ENCODE data around the gene ARHGAP26. TPM values are rescaled to one million over a fixed set of nuclear protein-coding genes. Genes with fewer than 3 reads are reported as not detected.

The ARHGAP26 gene
- polyA plus RNA-seq, 1 donor from 2014 or later = 0.83 TPM

GRCh38 chr5:143146161-143146560, 376.0 kb downstream of the ARHGAP26 start:
- Histone ChIP-seq H3K27me3 (ENCODE audit: insufficient read depth, low read depth, low read length) (no peaks in the 10 kb centered on the region), H3K9me2 (ENCODE audit: insufficient read depth, low read length) (no peaks in the 10 kb centered on the region), H2AFZ (ENCODE audit: low read depth, low read length) (no peak overlapping the region), H3K9me3 (ENCODE audit: low read length) (no peaks in the 10 kb centered on the region), H3K36me3 (ENCODE audit: insufficient read depth, low read length) (no peaks in the 10 kb centered on the region), H3K4me3 (ENCODE audit: low read length) (no peak overlapping the region), H3K79me2 (replicated peaks; ENCODE audit: insufficient read depth, low read length) (no peaks in the 10 kb centered on the region), H3F3A (ENCODE audit: insufficient read depth, low read length, poor library complexity, severe bottlenecking) (no peaks in the 10 kb centered on the region), H4K20me1 (ENCODE audit: insufficient read depth) (no peaks in the 10 kb centered on the region), H3K27ac (ENCODE audit: low read length) (no peak overlapping the region), H3K9ac (ENCODE audit: low read length) (no peak overlapping the region), H3K4me2 (ENCODE audit: low read length) (no peak overlapping the region)
- TF ChIP-seq SMC3 (conservative IDR thresholded peaks at IDR 0.05; ENCODE audit: poor library complexity) (no peak), RAD21 (conservative IDR thresholded peaks at IDR 0.05) (no peak), MXI1 (conservative IDR thresholded peaks at IDR 0.05; ENCODE audit: poor library complexity, severe bottlenecking) (no peak)

- Histone ChIP-seq H3K9me3 (ENCODE audit: low read length) (no peaks in the 10 kb centered on the region), H3K9ac (ENCODE audit: low read length) (no peak overlapping the region), H3K27me3 (ENCODE audit: insufficient read depth, low read depth, low read length) (no peaks in the 10 kb centered on the region), H3K27ac (ENCODE audit: low read length) (no peak overlapping the region), H3K9me2 (ENCODE audit: insufficient read depth, low read length) (no peaks in the 10 kb centered on the region), H3K36me3 (ENCODE audit: insufficient read depth, low read length) (no peaks in the 10 kb centered on the region), H3K79me2 (replicated peaks; ENCODE audit: insufficient read depth, low read length) (no peaks in the 10 kb centered on the region), H3F3A (ENCODE audit: insufficient read depth, low read length, poor library complexity, severe bottlenecking) (no peaks in the 10 kb centered on the region), H4K20me1 (ENCODE audit: insufficient read depth) (no peaks in the 10 kb centered on the region), H3K4me3 (ENCODE audit: low read length) (no peak overlapping the region), H3K4me2 (ENCODE audit: low read length) (no peak overlapping the region), H2AFZ (ENCODE audit: low read depth, low read length) (no peak overlapping the region)
- TF ChIP-seq RAD21 (conservative IDR thresholded peaks at IDR 0.05) (no peak), MXI1 (conservative IDR thresholded peaks at IDR 0.05; ENCODE audit: poor library complexity, severe bottlenecking) (no peak), EZH2 (IDR thresholded peaks at IDR 0.05; ENCODE audit: borderline replicate concordance, insufficient read depth, low read length, poor library complexity, severe bottlenecking) (no peak), SMC3 (conservative IDR thresholded peaks at IDR 0.05; ENCODE audit: poor library complexity) (no peak), POLR2AphosphoS5 (IDR thresholded peaks at IDR 0.05) (no peak), EP300 (conservative IDR thresholded peaks at IDR 0.05; ENCODE audit: poor library complexity, severe bottlenecking) (no peak), REST (IDR thresholded peaks at IDR 0.05; ENCODE audit: borderline replicate concordance) (no peak), TAF1 (IDR thresholded peaks at IDR 0.05; ENCODE audit: low read depth) (no peak), CTCF (IDR thresholded peaks at IDR 0.05; ENCODE audit: poor library complexity, severe bottlenecking) (no peak)
Measured at GRCh38 chr5:143147383-143147782, 377.2 kb downstream of the ARHGAP26 start.

GRCh38 chr5:143147902-143148301, 377.7 kb downstream of the ARHGAP26 start:
- Histone ChIP-seq H3F3A (ENCODE audit: insufficient read depth, low read length, poor library complexity, severe bottlenecking) (no peaks in the 10 kb centered on the region), H3K9me3 (ENCODE audit: low read length) (no peaks in the 10 kb centered on the region), H3K4me2 (ENCODE audit: low read length) (no peak overlapping the region), H3K27me3 (ENCODE audit: insufficient read depth, low read depth, low read length) (no peaks in the 10 kb centered on the region), H3K79me2 (replicated peaks; ENCODE audit: insufficient read depth, low read length) (no peaks in the 10 kb centered on the region), H2AFZ (ENCODE audit: low read depth, low read length) (no peak overlapping the region), H4K20me1 (ENCODE audit: insufficient read depth) (no peaks in the 10 kb centered on the region), H3K36me3 (ENCODE audit: insufficient read depth, low read length) (no peaks in the 10 kb centered on the region), H3K27ac (ENCODE audit: low read length) (no peak overlapping the region), H3K4me3 (ENCODE audit: low read length) (no peak overlapping the region), H3K9me2 (ENCODE audit: insufficient read depth, low read length) (no peaks in the 10 kb centered on the region), H3K9ac (ENCODE audit: low read length) (no peak overlapping the region)
- TF ChIP-seq CTCF (IDR thresholded peaks at IDR 0.05; ENCODE audit: poor library complexity, severe bottlenecking) (no peak), POLR2AphosphoS5 (IDR thresholded peaks at IDR 0.05) (no peak), TAF1 (IDR thresholded peaks at IDR 0.05; ENCODE audit: low read depth) (no peak), SMC3 (conservative IDR thresholded peaks at IDR 0.05; ENCODE audit: poor library complexity) (no peak)
